Measurements from ENCODE around the gene NPPA.

DNA sequence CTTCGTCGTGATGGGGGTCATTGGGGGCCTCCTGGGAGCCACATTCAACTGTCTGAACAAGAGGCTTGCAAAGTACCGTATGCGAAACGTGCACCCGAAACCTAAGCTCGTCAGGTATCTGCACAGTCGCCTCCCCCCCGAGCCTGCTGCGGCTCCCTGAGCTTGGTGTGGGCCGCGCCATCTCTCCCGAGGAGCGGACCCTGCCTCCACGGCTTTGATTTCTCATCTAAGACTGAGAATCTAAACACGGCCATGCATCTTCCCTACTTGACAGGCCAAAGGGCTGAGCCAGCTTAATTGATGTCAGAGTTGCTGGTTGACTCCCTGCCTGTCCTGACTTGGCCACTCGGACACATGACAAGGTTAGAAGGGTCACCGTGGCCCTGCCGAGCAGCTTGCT lies 19.1 kb downstream of the NPPA start:
- no peak for TF ChIP-seq EZH2 (IDR thresholded peaks at IDR 0.05; ENCODE audit: insufficient read depth, poor library complexity, severe bottlenecking)
- TF ChIP-seq EZH2phosphoT487 (IDR thresholded peaks at IDR 0.05; ENCODE audit: insufficient read depth, low read depth): no peak
